ENCODE data around the gene MAP7.
"Not testable (repeated sequence)": the region's sequence is repeated elsewhere in the genome, so short reads cannot be mapped to it uniquely, and the experiment has no call there.

Gene MAP7

DNA sequence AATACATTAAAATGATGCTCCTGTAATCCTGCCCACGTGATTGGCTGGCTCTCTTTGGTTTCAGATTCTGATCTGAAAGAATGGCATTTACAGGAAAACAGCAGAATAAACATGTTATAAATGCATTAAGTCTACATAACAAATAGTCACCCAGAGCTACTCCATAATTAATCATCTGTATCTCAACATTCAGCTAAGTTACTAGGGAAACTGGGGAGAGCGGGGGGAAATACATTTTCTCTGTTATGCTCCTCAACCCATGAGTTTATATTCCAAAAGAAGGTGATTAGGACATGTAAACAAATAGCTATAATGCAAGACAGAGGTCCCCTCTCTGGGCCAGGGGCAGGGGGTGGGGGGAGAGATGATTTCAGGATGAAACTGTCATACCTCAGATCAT, 58.5 kb downstream of the MAP7 start:
- H3K4me3 ChIP-seq (ENCODE audit: low read depth, low read length) = no peak overlapping the region
- TF ChIP-seq, protein P1, sequence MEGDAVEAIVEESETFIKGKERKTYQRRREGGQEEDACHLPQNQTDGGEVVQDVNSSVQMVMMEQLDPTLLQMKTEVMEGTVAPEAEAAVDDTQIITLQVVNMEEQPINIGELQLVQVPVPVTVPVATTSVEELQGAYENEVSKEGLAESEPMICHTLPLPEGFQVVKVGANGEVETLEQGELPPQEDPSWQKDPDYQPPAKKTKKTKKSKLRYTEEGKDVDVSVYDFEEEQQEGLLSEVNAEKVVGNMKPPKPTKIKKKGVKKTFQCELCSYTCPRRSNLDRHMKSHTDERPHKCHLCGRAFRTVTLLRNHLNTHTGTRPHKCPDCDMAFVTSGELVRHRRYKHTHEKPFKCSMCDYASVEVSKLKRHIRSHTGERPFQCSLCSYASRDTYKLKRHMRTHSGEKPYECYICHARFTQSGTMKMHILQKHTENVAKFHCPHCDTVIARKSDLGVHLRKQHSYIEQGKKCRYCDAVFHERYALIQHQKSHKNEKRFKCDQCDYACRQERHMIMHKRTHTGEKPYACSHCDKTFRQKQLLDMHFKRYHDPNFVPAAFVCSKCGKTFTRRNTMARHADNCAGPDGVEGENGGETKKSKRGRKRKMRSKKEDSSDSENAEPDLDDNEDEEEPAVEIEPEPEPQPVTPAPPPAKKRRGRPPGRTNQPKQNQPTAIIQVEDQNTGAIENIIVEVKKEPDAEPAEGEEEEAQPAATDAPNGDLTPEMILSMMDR (IDR thresholded peaks at IDR 0.05; ENCODE audit: low read depth, low read length, missing control alignments) = no peak
- DNase-seq (ENCODE audit: low read depth) = no peak

DNA sequence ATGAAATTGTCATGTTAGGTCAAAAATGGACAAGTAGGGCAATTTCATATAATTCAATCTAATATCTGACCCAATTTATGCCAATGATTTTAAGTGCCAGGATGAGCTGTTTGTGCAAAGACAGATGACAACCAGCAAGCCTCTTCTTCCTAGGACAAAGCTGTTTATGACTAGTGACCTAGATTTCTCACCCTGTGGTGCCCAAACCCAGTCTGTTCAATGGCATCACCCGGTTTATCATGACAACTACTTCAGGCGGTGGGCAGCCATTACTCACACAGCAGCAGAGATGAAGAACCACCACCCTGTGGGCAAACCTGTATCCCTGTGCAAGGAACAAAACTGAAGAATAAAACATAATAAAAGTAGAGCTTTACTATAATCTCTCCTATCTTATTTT, 59.0 kb downstream of the MAP7 start:
- no peak for DNase-seq (ENCODE audit: low read depth)
- TF ChIP-seq, protein P1 (IDR thresholded peaks at IDR 0.05; ENCODE audit: low read depth, low read length, missing control alignments) = no peak

GRCh38 chr6:136489689-136490033, 60.6 kb downstream of the MAP7 start:
- not testable (repeated sequence) for H3K4me3 ChIP-seq (ENCODE audit: low read depth, low read length); DNase-seq (ENCODE audit: low read depth)

More for the DNA sequence above, 59.0 kb downstream of the MAP7 start:
- no peak overlapping the region for H3K4me3 ChIP-seq (ENCODE audit: low read depth, low read length)

DNA sequence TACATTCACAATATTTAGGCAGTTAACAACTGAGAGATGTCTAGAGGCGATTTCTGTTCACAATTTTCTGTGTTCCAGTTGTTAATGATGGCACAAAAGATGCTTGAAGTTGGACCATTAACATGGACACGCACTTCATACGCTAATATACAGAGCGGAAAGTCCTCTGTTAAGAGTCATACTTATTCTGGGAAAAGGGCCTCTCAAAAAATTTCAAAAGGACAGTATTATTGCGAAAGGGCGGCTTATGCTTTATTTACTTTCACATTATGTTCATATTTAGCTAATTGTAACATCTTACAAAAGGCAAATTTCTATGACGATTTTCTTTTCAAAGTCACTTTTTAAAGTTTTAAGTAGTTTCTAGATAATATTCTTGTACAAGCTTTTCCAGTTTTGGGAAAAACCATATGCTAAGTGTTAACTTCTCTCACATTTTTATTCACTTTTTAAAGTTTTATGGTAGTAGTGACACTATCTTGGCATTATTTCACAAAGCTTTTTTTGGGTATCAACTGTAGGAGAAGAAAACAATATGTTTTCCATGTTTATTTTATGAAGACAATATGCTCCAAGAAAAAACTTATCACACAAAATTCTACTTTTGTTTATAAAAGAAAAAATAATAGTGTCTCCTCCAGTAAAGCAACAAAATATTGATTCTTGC, 62.3 kb downstream of the MAP7 start:
- TF ChIP-seq, protein P1 (IDR thresholded peaks at IDR 0.05; ENCODE audit: low read depth, low read length, missing control alignments) = no peak
- DNase-seq (ENCODE audit: low read depth) = no peak
- H3K4me3 ChIP-seq (ENCODE audit: low read depth, low read length) = no peak overlapping the region

DNA sequence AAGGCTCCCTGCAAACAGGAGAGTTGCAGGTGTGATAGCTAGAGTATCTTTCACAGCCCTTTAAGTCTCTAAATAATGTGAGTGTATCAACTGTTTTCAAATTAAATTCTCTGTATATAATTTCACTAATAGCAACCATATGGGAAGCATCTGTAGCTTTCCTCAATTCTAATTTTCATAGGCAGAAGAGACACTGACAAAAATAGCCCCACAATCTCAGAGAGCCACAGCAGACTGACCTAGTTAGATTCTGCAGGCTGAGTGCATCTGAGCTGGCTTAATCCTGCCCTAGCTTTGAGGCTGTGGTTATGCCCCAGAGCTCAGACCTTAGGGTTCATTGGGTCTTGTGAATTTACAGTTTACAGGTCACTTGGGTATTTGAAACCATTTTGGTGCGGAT, 63.9 kb downstream of the MAP7 start:
- H3K4me3 ChIP-seq (ENCODE audit: low read depth, low read length) = no peak overlapping the region
- TF ChIP-seq, protein P1 (IDR thresholded peaks at IDR 0.05; ENCODE audit: low read depth, low read length, missing control alignments) = no peak
- DNase-seq (ENCODE audit: low read depth) = no peak

DNA sequence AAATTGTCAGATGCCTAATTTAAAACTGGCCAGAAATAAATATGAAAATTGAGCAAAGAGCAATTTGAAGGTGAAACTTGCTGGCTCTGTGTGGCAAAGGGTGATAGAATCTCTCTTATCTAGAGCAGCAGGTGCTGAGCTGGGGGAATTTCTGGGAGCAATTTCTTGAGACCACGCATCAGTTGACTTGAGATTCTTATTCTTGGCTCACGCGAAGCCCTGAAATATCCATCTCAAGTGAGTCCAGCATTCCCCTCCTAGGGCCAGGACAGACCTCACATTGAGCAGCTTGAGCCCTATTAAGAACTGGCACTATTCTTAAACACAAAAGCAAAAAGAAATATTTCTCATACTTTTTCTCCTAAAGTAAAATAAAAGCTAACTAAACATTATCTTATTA, 66.3 kb downstream of the MAP7 start:
- DNase-seq (ENCODE audit: low read depth) = no peak
- TF ChIP-seq, protein P1 (IDR thresholded peaks at IDR 0.05; ENCODE audit: low read depth, low read length, missing control alignments) = no peak
- no peak overlapping the region for H3K4me3 ChIP-seq (ENCODE audit: low read depth, low read length)

- DNase-seq (ENCODE audit: low read depth); H3K4me3 ChIP-seq (ENCODE audit: low read depth, low read length): not testable (repeated sequence)
These were observed 67.2 kb downstream of the MAP7 start for GRCh38 chr6:136483005-136483404.

GRCh38 chr6:136477548-136477947, 72.7 kb downstream of the MAP7 start:
- no peak overlapping the region for H3K4me3 ChIP-seq (ENCODE audit: low read depth, low read length)
- DNase-seq (ENCODE audit: low read depth) = no peak
- TF ChIP-seq, protein P1 (IDR thresholded peaks at IDR 0.05; ENCODE audit: low read depth, low read length, missing control alignments) = no peak

Measured in GM12864 (cell line).